ENCODE results near the gene TUBA1C. TPM values are rescaled to one million over a fixed set of nuclear protein-coding genes. Genes with fewer than 3 reads are reported as not detected.
A peak's percentile ranks its signal among the peaks of the same experiment; 100 is the strongest.

Gene TUBA1C
- total and polyA plus RNA-seq, 9 of the 15 experiments (the other 6 are each of a cell fraction or from before 2014, with no cell fraction given), result 755 to 3,012 (median 914) TPM

GRCh38 chr12:49272790-49273725 lies 8.2 kb downstream of the TUBA1C start (continued):
- TF ChIP-seq ZNF830 (CRISPR knock-in tag; IDR thresholded peaks at IDR 0.05) (no peak), BHLHE40 (IDR thresholded peaks at IDR 0.05; ENCODE audit: low read length) (no peak), BRD4 (IDR thresholded peaks at IDR 0.05) (no peak), HES1 (IDR thresholded peaks at IDR 0.05; ENCODE audit: low read depth) (no peak), ZBTB40 (IDR thresholded peaks at IDR 0.05) (no peak), ZBTB40 (CRISPR knock-in tag; IDR thresholded peaks at IDR 0.05) (peak; percentile 49; the same call in 1 of the 2 replicates), ZNF512 (tag; IDR thresholded peaks at IDR 0.05) (no peak), L3MBTL2 (IDR thresholded peaks at IDR 0.05) (no peak; the same call in 1 of the 2 replicates), ZNF280B (CRISPR knock-in tag; IDR thresholded peaks at IDR 0.05) (no peak), ZC3H8 (IDR thresholded peaks at IDR 0.05) (no peak), ZNF696 (CRISPR knock-in tag; conservative IDR thresholded peaks at IDR 0.05) (no peak), TGIF2 (CRISPR knock-in tag; IDR thresholded peaks at IDR 0.05) (no peak), KHSRP (IDR thresholded peaks at IDR 0.05) (peak; percentile 32; the same call in 1 of the 2 replicates), PML (IDR thresholded peaks at IDR 0.05; ENCODE audit: low read length) (0 out of 2 replicates have a peak, but pooled peaks have one; percentile 21), DMBX1 (CRISPR knock-in tag; IDR thresholded peaks at IDR 0.05; ENCODE audit: borderline replicate concordance) (no peak), ZNF316 (IDR thresholded peaks at IDR 0.05) (no peak)

Data from K562 (cell line).